ENCODE data around the gene UBE2G1.
"Not testable (repeated sequence)": the region's sequence is repeated elsewhere in the genome, so short reads cannot be mapped to it uniquely, and the experiment has no call there.

Gene UBE2G1

GRCh38 chr17:4375039-4375748, 8.7 kb upstream of the UBE2G1 start:
- no peak for DNase-seq (ENCODE audit: low read depth in 2 of 2)

- no peak for DNase-seq (ENCODE audit: low read depth in 2 of 2)
These were observed 3.2 kb upstream of the UBE2G1 start for GRCh38 chr17:4369557-4370230.

- no peak for DNase-seq (ENCODE audit: low read depth in 2 of 2)
These were observed 1.9 kb upstream of the UBE2G1 start for GRCh38 chr17:4368341-4368740.

GRCh38 chr17:4367177-4367576, 702 bp upstream of the UBE2G1 start:
- not testable (repeated sequence) for DNase-seq (ENCODE audit: low read depth in 2 of 2)

- peak in 1 of 2 donors; percentile 4 for DNase-seq (ENCODE audit: low read depth in 2 of 2)
These were observed 698 bp downstream of the UBE2G1 start for GRCh38 chr17:4365628-4366326.

- peak; percentile 65 to 75 for DNase-seq (ENCODE audit: low read depth in 2 of 2)
These were observed 1.3 kb downstream of the UBE2G1 start for GRCh38 chr17:4365103-4365627.

GRCh38 chr17:4364622-4365041, 1.8 kb downstream of the UBE2G1 start:
- DNase-seq (ENCODE audit: low read depth in 2 of 2), result no peak

GRCh38 chr17:4362141-4362540, 4.3 kb downstream of the UBE2G1 start:
- no peak for DNase-seq (ENCODE audit: low read depth in 2 of 2)

- DNase-seq (ENCODE audit: low read depth in 2 of 2), result no peak
These were observed 8.3 kb downstream of the UBE2G1 start for GRCh38 chr17:4358154-4358553.

- DNase-seq (ENCODE audit: low read depth in 2 of 2), result no peak
These were observed 8.8 kb downstream of the UBE2G1 start for GRCh38 chr17:4357671-4358070.

GRCh38 chr17:4357030-4357628, 9.3 kb downstream of the UBE2G1 start:
- DNase-seq (ENCODE audit: low read depth in 2 of 2), result no peak

- DNase-seq (ENCODE audit: low read depth in 2 of 2), result no peak
These were observed 11.5 kb downstream of the UBE2G1 start for GRCh38 chr17:4354862-4355514.

GRCh38 chr17:4354206-4354605, 12.3 kb downstream of the UBE2G1 start:
- DNase-seq (ENCODE audit: low read depth in 2 of 2), result no peak

- DNase-seq (ENCODE audit: low read depth in 2 of 2), result not testable (repeated sequence)
These were observed 16.3 kb downstream of the UBE2G1 start for GRCh38 chr17:4350214-4350613.

- no peak for DNase-seq (ENCODE audit: low read depth in 2 of 2)
These were observed 20.8 kb downstream of the UBE2G1 start for GRCh38 chr17:4345581-4346252.

GRCh38 chr17:4344926-4345325, 21.5 kb downstream of the UBE2G1 start:
- no peak for DNase-seq (ENCODE audit: low read depth in 2 of 2)

- no peak for DNase-seq (ENCODE audit: low read depth in 2 of 2)
These were observed 23.9 kb downstream of the UBE2G1 start for GRCh38 chr17:4342535-4342934.

- no peak for DNase-seq (ENCODE audit: low read depth in 2 of 2)
These were observed 24.9 kb downstream of the UBE2G1 start for GRCh38 chr17:4341616-4341977.

GRCh38 chr17:4340914-4341615, 25.4 kb downstream of the UBE2G1 start:
- DNase-seq (ENCODE audit: low read depth in 2 of 2), result no peak

- DNase-seq (ENCODE audit: low read depth in 2 of 2), result no peak
These were observed 31.5 kb downstream of the UBE2G1 start for GRCh38 chr17:4334776-4335584.

Data from stimulated activated CD4-positive, alpha-beta T cell treated with anti-CD3 and anti-CD28 coated beads, Interleukin-1b, Interleukin-23, amount 100 ng/mL, for 1 hour (primary cell).